ENCODE data around the gene SORBS2. TPM values are rescaled to one million over a fixed set of nuclear protein-coding genes. Genes with fewer than 3 reads are reported as not detected.

The SORBS2 gene
- total and polyA plus RNA-seq, 2 of the 8 experiments (the other 6 are each of a cell fraction or from before 2014, with no cell fraction given), result 73.0 to 87.1 TPM

DNA sequence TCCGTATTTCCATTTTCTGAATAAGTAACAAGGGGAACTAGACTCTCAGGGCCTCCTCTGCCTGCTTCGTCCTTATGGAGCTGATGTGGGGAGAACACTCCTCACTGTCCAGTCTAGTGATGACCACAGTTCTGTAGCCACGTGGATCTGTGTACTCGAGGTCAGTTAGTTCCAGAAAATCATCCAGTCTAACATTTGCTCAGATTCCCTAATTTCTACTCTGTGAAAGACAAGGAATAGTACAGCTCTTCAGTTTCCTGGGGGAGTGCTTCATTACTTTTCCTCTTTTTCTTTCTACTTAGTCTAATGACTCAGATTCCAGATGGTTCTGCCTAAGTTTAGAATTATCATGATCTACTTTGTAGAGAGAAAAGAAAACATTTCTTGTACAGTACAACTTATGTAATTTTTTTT lies 82.6 kb downstream of the SORBS2 start:
- peak overlapping the region; percentile 16 for H2BK120ac ChIP-seq (replicated peaks; ENCODE audit: low read depth, low read length)
- H3K27me3 ChIP-seq (replicated peaks in 1 of 4; ENCODE audit: control insufficient read depth in 3 of 4, extremely low read depth in 1 of 4, insufficient read depth in 3 of 4, low read length in 3 of 4), result peaks cover 0 to 1% (median 0%) of the 10 kb centered on the region in 4 experiments; a peak in 1 of 7 replicates
- no peak overlapping the region for H2BK15ac ChIP-seq (ENCODE audit: low read length)
- H4K8ac ChIP-seq (ENCODE audit: extremely low read depth, insufficient read depth, low read length), result no peak overlapping the region
- no peak overlapping the region for H4K91ac ChIP-seq (replicated peaks; ENCODE audit: insufficient read length, low read length)
- no peak overlapping the region for H3K23ac ChIP-seq (ENCODE audit: insufficient read length)
- H3K9ac ChIP-seq (replicated peaks in 1 of 4; ENCODE audit: extremely low read depth in 1 of 4, low read depth in 3 of 4, low read length in 3 of 4), result no peak overlapping the region
- H3K4ac ChIP-seq (replicated peaks; ENCODE audit: insufficient read length, low read depth, low read length), result no peak overlapping the region
- H3K14ac ChIP-seq (ENCODE audit: insufficient read length), result no peak overlapping the region
- H3K79me2 ChIP-seq (ENCODE audit: control insufficient read depth in 1 of 2, insufficient read depth in 2 of 2, low read length in 2 of 2), result no peaks in the 10 kb centered on the region
- no peak overlapping the region for H3K4me2 ChIP-seq (ENCODE audit: insufficient read depth in 1 of 2, low read depth in 2 of 2, low read length in 2 of 2)
- no peaks in the 10 kb centered on the region; the same call in 1 of the 2 replicates for H3K79me1 ChIP-seq (ENCODE audit: low read depth, low read length)
- POLR2A ChIA-PET (ENCODE audit: partially characterized antibody), result interaction anchor here (0.6 kb wide), 1 partner anchor 108 kb away, joined by 3 read pairs; no protein-coding TSS in a partner anchor
- no peak overlapping the region for H3K4me3 ChIP-seq (ENCODE audit: extremely low read depth in 1 of 4, insufficient read depth in 2 of 4, low read depth in 3 of 4, low read length in 4 of 4)
- H2BK20ac ChIP-seq (ENCODE audit: low read length), result no peak overlapping the region
- H3K23me2 ChIP-seq (ENCODE audit: low read depth, low read length), result no peaks in the 10 kb centered on the region
- no peak overlapping the region for H3K18ac ChIP-seq (ENCODE audit: extremely low read depth, low read length)
- H3K56ac ChIP-seq (replicated peaks; ENCODE audit: insufficient read length, low read depth, low read length), result no peak overlapping the region
- DNase-seq (ENCODE audit: low read depth in 1 of 2, low spot score in 2 of 2) (no peak), FAIRE-seq (no peak)
- H2BK12ac ChIP-seq (ENCODE audit: low read depth, low read length), result no peak overlapping the region
- CTCF ChIA-PET (ENCODE audit: partially characterized antibody), result interaction anchor here (0.9 kb wide), 1 partner anchor 17 kb away, joined by 3 read pairs; no protein-coding TSS in a partner anchor
- no peak overlapping the region for H3K27ac ChIP-seq (ENCODE audit: low read depth, low read length)
- peaks cover 0 to 2% of the 10 kb centered on the region in 2 experiments; a peak in 2 of 4 replicates for H3K9me3 ChIP-seq (ENCODE audit: insufficient read depth in 2 of 2, low read depth in 1 of 2, low read length in 1 of 2)
- 92% methylated on average over 4 of the region's 4 CpGs; no CpG with 5 or more reads in 1 of the 2 experiments for WGBS, 2 experiments (ENCODE audit: extremely low coverage in 1 of 2, insufficient coverage in 1 of 2, insufficient read length in 1 of 2, insufficient replicate concordance in 2 of 2, low coverage in 1 of 2, low lambda C conversion rate in 2 of 2, missing lambda C conversion rate in 1 of 2)
- no peak overlapping the region for H4K5ac ChIP-seq (ENCODE audit: insufficient read length, low read depth, low read length)
- peaks cover 0 to 12% (median 0%) of the 10 kb centered on the region in 4 experiments; a peak in 4 of 8 replicates for H3K36me3 ChIP-seq (ENCODE audit: control insufficient read depth in 2 of 4, insufficient read depth in 4 of 4, low read length in 3 of 4)
- no peaks in the 10 kb centered on the region for H4K20me1 ChIP-seq (replicated peaks in 1 of 2; ENCODE audit: control insufficient read depth in 1 of 2, insufficient read depth in 2 of 2, low read length in 2 of 2)
- no peak overlapping the region for H2AK5ac ChIP-seq (ENCODE audit: low read depth, low read length)
- no peak overlapping the region for H2AFZ ChIP-seq (ENCODE audit: low read length)
- H3K4me1 ChIP-seq (replicated peaks in 1 of 4; ENCODE audit: control insufficient read depth in 3 of 4, insufficient read depth in 4 of 4, low read length in 3 of 4), result peaks cover 3 to 10% (median 5%) of the 10 kb centered on the region in 4 experiments; a peak in 6 of 7 replicates
- H2BK5ac ChIP-seq (ENCODE audit: low read depth, low read length), result no peak overlapping the region
- TF ChIP-seq JUN (IDR thresholded peaks at IDR 0.05; ENCODE audit: low read depth, low read length), result no peak
- TF ChIP-seq KDM1A (IDR thresholded peaks at IDR 0.05; ENCODE audit: borderline replicate concordance, low read length), result no peak
